ENCODE measurements around the gene RBL2. TPM values are rescaled to one million over a fixed set of nuclear protein-coding genes. Genes with fewer than 3 reads are reported as not detected.

The RBL2 gene
- total and polyA plus RNA-seq, 2 of the 8 experiments (the other 6 are each of a cell fraction or from before 2014, with no cell fraction given): 13.9 to 22.1 TPM

DNA sequence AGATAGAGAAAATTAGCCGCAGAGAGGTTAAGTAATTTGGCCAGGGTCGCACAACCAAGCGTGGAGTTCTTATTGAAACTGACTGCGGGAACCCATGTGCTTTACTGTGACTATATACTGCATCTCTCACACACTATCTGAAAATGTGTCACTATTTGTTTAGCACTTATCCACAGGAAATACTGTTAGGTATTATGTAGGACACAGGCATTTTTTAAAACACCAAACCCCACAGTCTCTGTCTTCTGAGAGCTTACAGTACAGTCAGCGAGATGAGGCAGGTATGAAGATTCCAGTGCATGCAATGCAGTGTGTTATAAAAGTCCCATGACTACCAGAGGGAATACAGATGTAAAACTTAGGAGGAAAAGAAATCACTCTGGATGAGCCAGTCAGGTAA, 11.3 kb downstream of the RBL2 start:
- no peak overlapping the region for H3K23ac ChIP-seq (ENCODE audit: insufficient read length)
- 90% methylated on average over 5 of the region's 5 CpGs; no CpG with 5 or more reads in 1 of the 2 experiments for WGBS, 2 experiments (ENCODE audit: extremely low coverage in 1 of 2, insufficient coverage in 1 of 2, insufficient read length in 1 of 2, insufficient replicate concordance in 2 of 2, low coverage in 1 of 2, low lambda C conversion rate in 2 of 2, missing lambda C conversion rate in 1 of 2)
- H2BK120ac ChIP-seq (replicated peaks; ENCODE audit: low read depth, low read length): no peak overlapping the region
- no peak overlapping the region for H4K8ac ChIP-seq (ENCODE audit: extremely low read depth, insufficient read depth, low read length)
- H3K27ac ChIP-seq (ENCODE audit: low read depth, low read length): no peak overlapping the region
- H3K23me2 ChIP-seq (ENCODE audit: low read depth, low read length): no peaks in the 10 kb centered on the region
- H3K4ac ChIP-seq (replicated peaks; ENCODE audit: insufficient read length, low read depth, low read length): no peak overlapping the region
- H2BK5ac ChIP-seq (ENCODE audit: low read depth, low read length): no peak overlapping the region
- H2AFZ ChIP-seq (ENCODE audit: low read length): no peak overlapping the region
- DNase-seq (ENCODE audit: low read depth in 1 of 2, low spot score in 2 of 2): no peak
- no peak for FAIRE-seq
- no peak overlapping the region for H3K18ac ChIP-seq (ENCODE audit: extremely low read depth, low read length)
- H3K36me3 ChIP-seq (ENCODE audit: control insufficient read depth in 2 of 4, insufficient read depth in 4 of 4, low read length in 3 of 4): peaks cover 0 to 20% (median 4%) of the 10 kb centered on the region in 4 experiments; a peak in 4 of 8 replicates
- CTCF ChIA-PET (ENCODE audit: partially characterized antibody): interaction anchor here (1.1 to 1.2 kb wide), 3 partner anchors 9 to 64 kb away, joined by 3 read pairs; no protein-coding TSS in a partner anchor
- no peaks in the 10 kb centered on the region for H3K79me1 ChIP-seq (ENCODE audit: low read depth, low read length)
- H2AK5ac ChIP-seq (ENCODE audit: low read depth, low read length): no peak overlapping the region
- H4K5ac ChIP-seq (ENCODE audit: insufficient read length, low read depth, low read length): no peak overlapping the region
- H3K14ac ChIP-seq (ENCODE audit: insufficient read length): no peak overlapping the region
- H4K20me1 ChIP-seq (replicated peaks in 1 of 2; ENCODE audit: control insufficient read depth in 1 of 2, insufficient read depth in 2 of 2, low read length in 2 of 2): no peaks in the 10 kb centered on the region
- no peak overlapping the region for H2BK12ac ChIP-seq (ENCODE audit: low read depth, low read length)
- no peaks in the 10 kb centered on the region for H3K27me3 ChIP-seq (replicated peaks in 1 of 4; ENCODE audit: control insufficient read depth in 3 of 4, extremely low read depth in 1 of 4, insufficient read depth in 3 of 4, low read length in 3 of 4)
- H3K9me3 ChIP-seq (ENCODE audit: insufficient read depth in 2 of 2, low read depth in 1 of 2, low read length in 1 of 2): no peaks in the 10 kb centered on the region
- no peak overlapping the region for H3K4me2 ChIP-seq (ENCODE audit: insufficient read depth in 1 of 2, low read depth in 2 of 2, low read length in 2 of 2)
- H4K91ac ChIP-seq (replicated peaks; ENCODE audit: insufficient read length, low read length): no peak overlapping the region
- no peak overlapping the region for H3K9ac ChIP-seq (replicated peaks in 1 of 4; ENCODE audit: extremely low read depth in 1 of 4, low read depth in 3 of 4, low read length in 3 of 4)
- no peak overlapping the region for H2BK20ac ChIP-seq (ENCODE audit: low read length)
- H3K56ac ChIP-seq (replicated peaks; ENCODE audit: insufficient read length, low read depth, low read length): no peak overlapping the region
- H3K79me2 ChIP-seq (ENCODE audit: control insufficient read depth in 1 of 2, insufficient read depth in 2 of 2, low read length in 2 of 2): no peaks in the 10 kb centered on the region
- no peak overlapping the region for H2BK15ac ChIP-seq (ENCODE audit: low read length)
- no peak overlapping the region for H3K4me3 ChIP-seq (ENCODE audit: extremely low read depth in 1 of 4, insufficient read depth in 2 of 4, low read depth in 3 of 4, low read length in 4 of 4)
- POLR2A ChIA-PET (ENCODE audit: partially characterized antibody): interaction anchor here (0.6 to 0.7 kb wide), 2 partner anchors 10 to 28 kb away, joined by 3 read pairs; no protein-coding TSS in a partner anchor
- no peaks in the 10 kb centered on the region for H3K4me1 ChIP-seq (replicated peaks in 1 of 4; ENCODE audit: control insufficient read depth in 3 of 4, insufficient read depth in 4 of 4, low read length in 3 of 4)
- TF ChIP-seq, protein P1, sequence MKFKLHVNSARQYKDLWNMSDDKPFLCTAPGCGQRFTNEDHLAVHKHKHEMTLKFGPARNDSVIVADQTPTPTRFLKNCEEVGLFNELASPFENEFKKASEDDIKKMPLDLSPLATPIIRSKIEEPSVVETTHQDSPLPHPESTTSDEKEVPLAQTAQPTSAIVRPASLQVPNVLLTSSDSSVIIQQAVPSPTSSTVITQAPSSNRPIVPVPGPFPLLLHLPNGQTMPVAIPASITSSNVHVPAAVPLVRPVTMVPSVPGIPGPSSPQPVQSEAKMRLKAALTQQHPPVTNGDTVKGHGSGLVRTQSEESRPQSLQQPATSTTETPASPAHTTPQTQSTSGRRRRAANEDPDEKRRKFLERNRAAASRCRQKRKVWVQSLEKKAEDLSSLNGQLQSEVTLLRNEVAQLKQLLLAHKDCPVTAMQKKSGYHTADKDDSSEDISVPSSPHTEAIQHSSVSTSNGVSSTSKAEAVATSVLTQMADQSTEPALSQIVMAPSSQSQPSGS (IDR thresholded peaks at IDR 0.05; ENCODE audit: low read length): no peak
- TF ChIP-seq POLR2AphosphoS5 (IDR thresholded peaks at IDR 0.05; ENCODE audit: low read depth, low read length): no peak
- TF ChIP-seq YY1 (IDR thresholded peaks at IDR 0.05; ENCODE audit: low read depth, low read length): no peak
- TF ChIP-seq CEBPB (IDR thresholded peaks at IDR 0.05; ENCODE audit: low read depth, low read length): no peak
- TF ChIP-seq, protein P2, sequence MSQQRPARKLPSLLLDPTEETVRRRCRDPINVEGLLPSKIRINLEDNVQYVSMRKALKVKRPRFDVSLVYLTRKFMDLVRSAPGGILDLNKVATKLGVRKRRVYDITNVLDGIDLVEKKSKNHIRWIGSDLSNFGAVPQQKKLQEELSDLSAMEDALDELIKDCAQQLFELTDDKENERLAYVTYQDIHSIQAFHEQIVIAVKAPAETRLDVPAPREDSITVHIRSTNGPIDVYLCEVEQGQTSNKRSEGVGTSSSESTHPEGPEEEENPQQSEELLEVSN (IDR thresholded peaks at IDR 0.05): no peak
- no peak for TF ChIP-seq POLR2A (IDR thresholded peaks at IDR 0.05; ENCODE audit: control extremely low read depth in 1 of 2, low read depth in 2 of 2, low read length in 2 of 2)
- no peak for TF ChIP-seq NRF1 (IDR thresholded peaks at IDR 0.05; ENCODE audit: low read depth, low read length)
- no peak for TF ChIP-seq CBX8 (IDR thresholded peaks at IDR 0.05; ENCODE audit: borderline replicate concordance, low read depth, low read length)
- TF ChIP-seq EGR1 (IDR thresholded peaks at IDR 0.05; ENCODE audit: borderline replicate concordance, low read depth, low read length): no peak
- TF ChIP-seq, protein P3, sequence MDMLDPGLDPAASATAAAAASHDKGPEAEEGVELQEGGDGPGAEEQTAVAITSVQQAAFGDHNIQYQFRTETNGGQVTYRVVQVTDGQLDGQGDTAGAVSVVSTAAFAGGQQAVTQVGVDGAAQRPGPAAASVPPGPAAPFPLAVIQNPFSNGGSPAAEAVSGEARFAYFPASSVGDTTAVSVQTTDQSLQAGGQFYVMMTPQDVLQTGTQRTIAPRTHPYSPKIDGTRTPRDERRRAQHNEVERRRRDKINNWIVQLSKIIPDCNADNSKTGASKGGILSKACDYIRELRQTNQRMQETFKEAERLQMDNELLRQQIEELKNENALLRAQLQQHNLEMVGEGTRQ (IDR thresholded peaks at IDR 0.05; ENCODE audit: low read length): no peak
- no peak for TF ChIP-seq TEAD4 (IDR thresholded peaks at IDR 0.05; ENCODE audit: low read depth, low read length)
